Common myeloid progenitor, CD34-positive (primary cell): ENCODE results near the gene BNC2.

Source experiments
- CTCF ChIA-PET: fragments of 350-600 bp; sonication (Branson Sonifier 250); formaldehyde crosslinking; loops from one replicate; lab custom pipeline; 2021; ENCODE audit warnings: antibody characterized with exemption; lab: Charles Lee
- POLR2A ChIA-PET: fragments of 350-600 bp; sonication (Branson Sonifier 250); formaldehyde crosslinking; loops from one replicate; lab custom pipeline; 2021; ENCODE audit warnings: antibody characterized with exemption; lab: Charles Lee
- DNase-seq, 3 donors: peaks; one replicate each; pipeline versions ENCODE4 v3.0.0 to v3.0.0-alpha.2; 2013
- H3K27ac ChIP-seq, 2 experiments: 1 replicate in 1 of 2; 2 replicates in 1 of 2; pipeline ENCODE4 v1.7.0; 2013; ENCODE audit warnings: inconsistent platforms in 2 of 2, low read length in 2 of 2, mild to moderate bottlenecking in 2 of 2, low read depth in 1 of 2, moderate library complexity in 1 of 2; ENCODE audit not compliant: severe bottlenecking in 2 of 2, insufficient read depth in 1 of 2, poor library complexity in 1 of 2
- H3K27me3 ChIP-seq, 5 experiments: replicated peaks in 2 of 5; 1 replicate in 3 of 5; 2 replicates in 2 of 5; pipeline versions ENCODE4 v1.6.1 to v1.7.0; 2013; ENCODE audit warnings: low read length in 4 of 5, mild to moderate bottlenecking in 2 of 5, moderate library complexity in 2 of 5, inconsistent platforms in 1 of 5; ENCODE audit not compliant: insufficient read depth in 5 of 5, control insufficient read depth in 4 of 5
- H3K36me3 ChIP-seq, 4 experiments: 1 replicate in 2 of 4; 2 replicates in 2 of 4; pipeline versions ENCODE4 v1.6.1 to v1.7.0; 2013; ENCODE audit warnings: low read length in 3 of 4, control low read depth in 1 of 4, mild to moderate bottlenecking in 1 of 4; ENCODE audit not compliant: control insufficient read depth in 4 of 4, insufficient read depth in 4 of 4
- H3K4me1 ChIP-seq, 4 experiments: 1 replicate in 3 of 4; 2 replicates in 1 of 4; pipeline versions ENCODE4 v1.6.1 to v1.7.1; 2013; ENCODE audit warnings: low read length in 3 of 4, mild to moderate bottlenecking in 3 of 4, control low read depth in 1 of 4, inconsistent platforms in 1 of 4, moderate library complexity in 1 of 4; ENCODE audit not compliant: control insufficient read depth in 4 of 4, insufficient read depth in 4 of 4; ENCODE audit errors: control extremely low read depth in 1 of 4
- H3K4me3 ChIP-seq, 7 experiments: 1 replicate in 4 of 7; 2 replicates in 3 of 7; pipeline versions ENCODE4 v1.5.1 to v1.7.0; 2013; ENCODE audit warnings: mild to moderate bottlenecking in 7 of 7, low read length in 6 of 7, moderate library complexity in 6 of 7, inconsistent platforms in 2 of 7, low read depth in 2 of 7, control low read depth in 1 of 7; ENCODE audit not compliant: insufficient read depth in 4 of 7, control insufficient read depth in 1 of 7; ENCODE audit errors: extremely low read depth in 1 of 7
- H3K9me3 ChIP-seq, 5 experiments: 1 replicate in 4 of 5; 2 replicates in 1 of 5; pipeline versions ENCODE4 v1.6.1 to v1.7.1; 2013; ENCODE audit warnings: low read length in 4 of 5, mild to moderate bottlenecking in 2 of 5, inconsistent platforms in 1 of 5, low read depth in 1 of 5, moderate library complexity in 1 of 5; ENCODE audit not compliant: control insufficient read depth in 4 of 5, insufficient read depth in 2 of 5; ENCODE audit errors: control extremely low read depth in 1 of 5
- WGBS: methylation state at CpG from one replicate; pipeline ENCODE4 v1.1.5; 2013; ENCODE audit not compliant: insufficient coverage; 5-methylcytosine and 5-hydroxymethylcytosine counted together

Gene BNC2

GRCh38 chr9:16627521-16627920, 242.9 kb downstream of the BNC2 start:
- CTCF ChIA-PET, result no interaction called here
- H3K36me3 ChIP-seq, result no peaks in the 10 kb centered on the region
- WGBS, result no CpG with 5 or more reads among the region's 2 CpGs
- H3K4me3 ChIP-seq, result no peak overlapping the region
- H3K4me1 ChIP-seq, result no peaks in the 10 kb centered on the region
- H3K27me3 ChIP-seq, result peaks cover 0 to 20% (median 3%) of the 10 kb centered on the region in 5 experiments
- no peaks in the 10 kb centered on the region for H3K9me3 ChIP-seq
- no peak for DNase-seq
- H3K27ac ChIP-seq, result no peak overlapping the region
- POLR2A ChIA-PET, result no interaction called here

GRCh38 chr9:16626577-16627130, 243.8 kb downstream of the BNC2 start:
- whole genome bisulfite sequencing, result 54% methylated on average over 11 of the region's 13 CpGs
- DNase-seq, result no peak
- no peaks in the 10 kb centered on the region for H3K36me3 ChIP-seq
- ChIA-PET CTCF (no interaction called here), POLR2A (no interaction called here)
- H3K27me3 ChIP-seq, result peaks cover 0 to 20% (median 3%) of the 10 kb centered on the region in 5 experiments
- H3K4me3 ChIP-seq, result no peak overlapping the region
- H3K9me3 ChIP-seq, result no peaks in the 10 kb centered on the region
- H3K27ac ChIP-seq, result no peak overlapping the region
- H3K4me1 ChIP-seq, result no peaks in the 10 kb centered on the region

DNA sequence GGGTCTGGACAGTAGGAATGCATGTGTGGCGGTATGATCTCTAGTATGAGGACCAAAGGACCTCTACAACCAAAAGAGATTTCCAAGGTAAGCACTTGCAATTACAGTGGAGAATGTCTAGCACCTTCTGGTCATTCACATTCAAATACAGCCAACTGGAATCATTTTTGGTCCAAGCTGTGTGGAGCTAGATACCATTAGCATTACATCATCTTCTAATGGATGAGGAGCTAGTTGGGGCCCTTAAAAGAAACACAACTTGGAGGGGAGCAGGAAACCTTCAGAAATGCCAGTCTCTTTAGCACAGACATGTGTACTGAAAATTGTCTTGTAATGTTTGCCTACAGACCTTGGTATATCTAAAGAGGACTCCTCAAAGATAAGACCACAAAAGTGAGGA, 244.7 kb downstream of the BNC2 start:
- Histone ChIP-seq H3K36me3 (no peaks in the 10 kb centered on the region), H3K9me3 (peaks cover 0 to 1% (median 0%) of the 10 kb centered on the region in 5 experiments), H3K4me1 (no peaks in the 10 kb centered on the region), H3K27ac (no peak overlapping the region), H3K4me3 (no peak overlapping the region), H3K27me3 (peaks cover 0 to 20% (median 3%) of the 10 kb centered on the region in 5 experiments)
- POLR2A ChIA-PET, result no interaction called here
- CTCF ChIA-PET, result no interaction called here
- DNase-seq, result no peak
- no CpG with 5 or more reads among the region's 1 CpG for WGBS

- CTCF ChIA-PET, result no interaction called here
- WGBS, result 95% methylated on average over 8 of the region's 9 CpGs
- Histone ChIP-seq H3K27ac (no peak overlapping the region), H3K4me1 (no peaks in the 10 kb centered on the region), H3K4me3 (no peak overlapping the region), H3K9me3 (peaks cover 0 to 1% (median 0%) of the 10 kb centered on the region in 5 experiments), H3K36me3 (no peaks in the 10 kb centered on the region), H3K27me3 (peaks cover 0 to 20% (median 3%) of the 10 kb centered on the region in 5 experiments)
- POLR2A ChIA-PET, result no interaction called here
- DNase-seq, result no peak
Measured at GRCh38 chr9:16625161-16625631, 245.3 kb downstream of the BNC2 start.

- WGBS, result 25% methylated on average over 1 of the region's 3 CpGs
- Histone ChIP-seq H3K4me3 (no peak overlapping the region), H3K36me3 (no peaks in the 10 kb centered on the region), H3K27me3 (peaks cover 0 to 20% (median 3%) of the 10 kb centered on the region in 5 experiments), H3K4me1 (no peaks in the 10 kb centered on the region), H3K27ac (no peak overlapping the region), H3K9me3 (peaks cover 0 to 1% (median 0%) of the 10 kb centered on the region in 5 experiments)
- ChIA-PET CTCF (no interaction called here), POLR2A (no interaction called here)
- no peak for DNase-seq
Measured at GRCh38 chr9:16624744-16625117, 245.7 kb downstream of the BNC2 start.

GRCh38 chr9:16623989-16624743, 246.3 kb downstream of the BNC2 start:
- ChIA-PET POLR2A (no interaction called here), CTCF (no interaction called here)
- WGBS, result 100% methylated on average over 2 of the region's 6 CpGs
- H3K36me3 ChIP-seq, result no peaks in the 10 kb centered on the region
- DNase-seq, result no peak
- H3K4me3 ChIP-seq, result no peak overlapping the region
- peaks cover 0 to 1% (median 0%) of the 10 kb centered on the region in 5 experiments for H3K9me3 ChIP-seq
- H3K4me1 ChIP-seq, result no peaks in the 10 kb centered on the region
- H3K27me3 ChIP-seq, result peaks cover 0 to 20% (median 3%) of the 10 kb centered on the region in 5 experiments
- no peak overlapping the region for H3K27ac ChIP-seq

DNA sequence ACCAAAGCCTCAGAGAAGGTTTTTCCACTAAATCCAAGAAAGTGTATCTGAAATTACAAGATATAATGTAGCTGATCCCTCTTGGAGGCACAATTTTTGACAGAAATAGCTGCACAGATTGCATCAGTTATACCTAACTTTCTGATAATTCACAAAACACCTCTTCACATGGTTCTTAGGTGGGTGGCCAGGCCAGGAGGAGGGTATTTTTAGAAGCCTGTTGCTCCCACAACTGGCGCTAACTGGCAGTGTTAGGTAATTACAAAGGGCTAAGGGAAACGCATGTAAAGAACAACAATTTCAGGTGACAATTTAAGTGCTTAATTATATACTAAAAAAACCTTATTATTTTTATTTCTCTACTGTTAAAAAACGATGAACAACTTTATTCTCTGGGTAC, 247.9 kb downstream of the BNC2 start:
- no peak for DNase-seq
- Histone ChIP-seq H3K27me3 (peaks cover 0 to 20% (median 3%) of the 10 kb centered on the region in 5 experiments), H3K9me3 (peaks cover 0 to 1% (median 0%) of the 10 kb centered on the region in 5 experiments), H3K4me3 (no peak overlapping the region), H3K4me1 (no peaks in the 10 kb centered on the region), H3K27ac (no peak overlapping the region), H3K36me3 (no peaks in the 10 kb centered on the region)
- ChIA-PET POLR2A (no interaction called here), CTCF (no interaction called here)
- WGBS, result 100% methylated on average over 1 of the region's 3 CpGs
